ENCODE results near the gene RNF157. TPM values are rescaled to one million over a fixed set of nuclear protein-coding genes. Genes with fewer than 3 reads are reported as not detected.

Gene RNF157
- total RNA-seq, 1 experiment from 2014 or later: 29.3 TPM

DNA sequence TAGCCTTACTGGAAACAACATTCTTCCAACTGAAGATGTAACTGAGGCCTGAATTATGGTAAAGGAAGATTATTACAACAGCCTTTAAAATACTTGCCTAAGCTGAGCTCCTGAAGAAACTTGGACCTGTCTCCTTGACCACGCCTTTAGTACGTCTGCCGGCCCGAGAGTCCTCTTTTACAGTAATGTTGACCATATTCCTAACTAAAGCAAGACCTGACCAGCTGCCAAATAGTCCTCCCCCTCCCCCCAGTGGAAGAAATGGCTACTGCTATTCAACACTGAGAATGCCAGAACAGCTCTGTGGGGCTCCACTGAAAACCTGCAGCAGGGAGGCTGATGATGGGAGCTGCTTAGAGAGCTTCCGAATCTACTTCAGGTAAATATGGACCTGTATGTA, 86.7 kb downstream of the RNF157 start:
- no TSS peak for BruUV-seq (replicated peaks)
- H3K9me3 Mint-ChIP-seq (ENCODE audit: unreplicated experiment): no peaks in the 10 kb centered on the region
- Histone ChIP-seq H3K36me3 (ENCODE audit: control insufficient read depth, insufficient read depth, low read length) (no peaks in the 10 kb centered on the region; the same call in none of the 2 replicates), H3K27me3 (replicated peaks; ENCODE audit: control insufficient read depth, insufficient read depth, low read length) (no peaks in the 10 kb centered on the region), H3K4me3 (ENCODE audit: low read depth, low read length) (no peak overlapping the region), H3K4me1 (no peaks in the 10 kb centered on the region), H3K9me3 (no peaks in the 10 kb centered on the region)
- no peaks in the 10 kb centered on the region for H3K27me3 Mint-ChIP-seq (ENCODE audit: insufficient read depth, unreplicated experiment)
- peak; percentile 63 to 70 for DNase-seq
- TF ChIP-seq, protein P1, sequence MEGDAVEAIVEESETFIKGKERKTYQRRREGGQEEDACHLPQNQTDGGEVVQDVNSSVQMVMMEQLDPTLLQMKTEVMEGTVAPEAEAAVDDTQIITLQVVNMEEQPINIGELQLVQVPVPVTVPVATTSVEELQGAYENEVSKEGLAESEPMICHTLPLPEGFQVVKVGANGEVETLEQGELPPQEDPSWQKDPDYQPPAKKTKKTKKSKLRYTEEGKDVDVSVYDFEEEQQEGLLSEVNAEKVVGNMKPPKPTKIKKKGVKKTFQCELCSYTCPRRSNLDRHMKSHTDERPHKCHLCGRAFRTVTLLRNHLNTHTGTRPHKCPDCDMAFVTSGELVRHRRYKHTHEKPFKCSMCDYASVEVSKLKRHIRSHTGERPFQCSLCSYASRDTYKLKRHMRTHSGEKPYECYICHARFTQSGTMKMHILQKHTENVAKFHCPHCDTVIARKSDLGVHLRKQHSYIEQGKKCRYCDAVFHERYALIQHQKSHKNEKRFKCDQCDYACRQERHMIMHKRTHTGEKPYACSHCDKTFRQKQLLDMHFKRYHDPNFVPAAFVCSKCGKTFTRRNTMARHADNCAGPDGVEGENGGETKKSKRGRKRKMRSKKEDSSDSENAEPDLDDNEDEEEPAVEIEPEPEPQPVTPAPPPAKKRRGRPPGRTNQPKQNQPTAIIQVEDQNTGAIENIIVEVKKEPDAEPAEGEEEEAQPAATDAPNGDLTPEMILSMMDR (IDR thresholded peaks at IDR 0.05; ENCODE audit: insufficient read depth in 1 of 2, low read depth in 1 of 2, low read length in 1 of 2, severe bottlenecking in 1 of 2, unreplicated experiment in 1 of 2): peak; percentile 64 to 66
- H3K27ac Mint-ChIP-seq (ENCODE audit: unreplicated experiment): no peak overlapping the region
- H3K4me3 Mint-ChIP-seq (ENCODE audit: unreplicated experiment): no peak overlapping the region
- ChIA-PET POLR2A (no interaction called here), CTCF (interaction anchor here (0.7 to 1.8 kb wide), 12 partner anchors 16 to 139 kb away, joined by 3 to 13 read pairs (median 4); partner anchors contain the start of gene SRP68)
- no peaks in the 10 kb centered on the region for H3K4me1 Mint-ChIP-seq (ENCODE audit: low read depth, unreplicated experiment)
- intact Hi-C loops (cut with micrococcal nuclease; ENCODE audit: unreplicated experiment): loop anchor here (2.0 kb wide), 1 partner anchor 139 kb away; no protein-coding TSS in a partner anchor
- H3K36me3 Mint-ChIP-seq (ENCODE audit: insufficient read depth, unreplicated experiment): peaks cover 8% of the 10 kb centered on the region

DNA sequence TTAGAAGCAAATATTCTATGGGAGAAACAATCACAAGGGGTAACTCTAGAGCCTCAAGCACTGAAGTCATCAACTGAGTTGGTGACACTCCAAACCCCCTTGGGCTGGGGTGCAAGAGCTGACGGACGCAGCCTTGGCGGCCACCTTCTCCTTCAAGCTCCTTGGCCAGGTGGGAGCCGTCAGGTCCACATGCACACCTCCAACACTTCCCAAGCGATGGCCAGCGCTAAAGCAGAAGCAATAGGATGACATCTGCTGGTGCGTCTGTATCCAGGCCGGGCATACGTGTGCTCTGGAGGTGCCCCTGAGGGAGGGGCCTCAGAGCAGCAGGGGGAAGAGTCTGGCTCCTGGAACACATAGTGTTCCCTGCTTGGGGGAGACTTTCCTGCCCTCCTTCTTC, 87.1 kb downstream of the RNF157 start:
- no peak overlapping the region for H3K4me3 ChIP-seq (ENCODE audit: low read depth, low read length)
- no peaks in the 10 kb centered on the region for H3K4me1 Mint-ChIP-seq (ENCODE audit: low read depth, unreplicated experiment)
- CTCF ChIA-PET: interaction anchor here (0.9 to 1.8 kb wide), 12 partner anchors 10 to 139 kb away, joined by 3 to 13 read pairs (median 4); partner anchors contain the start of gene SRP68
- no peaks in the 10 kb centered on the region for H3K27me3 ChIP-seq (replicated peaks; ENCODE audit: control insufficient read depth, insufficient read depth, low read length)
- H3K4me3 Mint-ChIP-seq (ENCODE audit: unreplicated experiment): no peak overlapping the region
- no peaks in the 10 kb centered on the region for H3K27me3 Mint-ChIP-seq (ENCODE audit: insufficient read depth, unreplicated experiment)
- no peak for DNase-seq
- POLR2A ChIA-PET: interaction anchor here (0.6 kb wide), 1 partner anchor 14 kb away, joined by 3 read pairs; no protein-coding TSS in a partner anchor
- H3K36me3 ChIP-seq (ENCODE audit: control insufficient read depth, insufficient read depth, low read length): no peaks in the 10 kb centered on the region; the same call in none of the 2 replicates
- H3K9me3 ChIP-seq: no peaks in the 10 kb centered on the region
- intact Hi-C loops (cut with micrococcal nuclease; ENCODE audit: unreplicated experiment): loop anchor here (2.0 kb wide), 1 partner anchor 138 kb away; no protein-coding TSS in a partner anchor
- peaks cover 10% of the 10 kb centered on the region for H3K36me3 Mint-ChIP-seq (ENCODE audit: insufficient read depth, unreplicated experiment)
- BruUV-seq (replicated peaks): no TSS peak
- no peak overlapping the region for H3K27ac Mint-ChIP-seq (ENCODE audit: unreplicated experiment)
- TF ChIP-seq, protein P1 (IDR thresholded peaks at IDR 0.05; ENCODE audit: insufficient read depth in 1 of 2, low read depth in 1 of 2, low read length in 1 of 2, severe bottlenecking in 1 of 2, unreplicated experiment in 1 of 2): no peak
- H3K4me1 ChIP-seq: no peaks in the 10 kb centered on the region
- H3K9me3 Mint-ChIP-seq (ENCODE audit: unreplicated experiment): no peaks in the 10 kb centered on the region

DNA sequence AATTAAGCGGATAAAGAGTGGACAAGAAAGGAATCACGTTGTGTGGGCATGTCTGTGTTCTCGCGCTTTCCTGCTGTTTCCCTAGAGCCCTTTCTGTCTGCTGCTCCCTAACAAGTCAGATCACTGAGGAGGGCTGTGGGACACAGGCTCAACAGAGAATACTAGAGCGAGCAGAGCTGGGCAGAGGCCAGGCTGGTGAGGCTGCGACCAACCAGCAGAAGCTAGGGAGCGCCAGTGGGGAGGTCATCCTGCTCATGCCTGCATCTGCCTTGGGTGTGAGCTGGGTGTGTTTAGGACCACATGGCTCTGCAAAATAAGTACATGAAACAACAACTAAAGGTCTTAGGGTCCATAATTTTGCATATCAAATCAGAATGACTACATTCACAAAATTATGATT, 87.7 kb downstream of the RNF157 start:
- no peaks in the 10 kb centered on the region for H3K9me3 Mint-ChIP-seq (ENCODE audit: unreplicated experiment)
- ChIA-PET CTCF (interaction anchor here (0.6 to 1.8 kb wide), 12 partner anchors 10 to 138 kb away, joined by 3 to 13 read pairs (median 4); no protein-coding TSS in a partner anchor), POLR2A (interaction anchor here (0.6 kb wide), 1 partner anchor 14 kb away, joined by 3 read pairs; no protein-coding TSS in a partner anchor)
- Histone ChIP-seq H3K36me3 (ENCODE audit: control insufficient read depth, insufficient read depth, low read length) (no peaks in the 10 kb centered on the region; the same call in none of the 2 replicates), H3K27me3 (replicated peaks; ENCODE audit: control insufficient read depth, insufficient read depth, low read length) (no peaks in the 10 kb centered on the region), H3K9me3 (no peaks in the 10 kb centered on the region), H3K4me3 (ENCODE audit: low read depth, low read length) (no peak overlapping the region), H3K4me1 (no peaks in the 10 kb centered on the region)
- no peak overlapping the region for H3K4me3 Mint-ChIP-seq (ENCODE audit: unreplicated experiment)
- peaks cover 10% of the 10 kb centered on the region for H3K36me3 Mint-ChIP-seq (ENCODE audit: insufficient read depth, unreplicated experiment)
- TF ChIP-seq, protein P1 (IDR thresholded peaks at IDR 0.05; ENCODE audit: insufficient read depth in 1 of 2, low read depth in 1 of 2, low read length in 1 of 2, severe bottlenecking in 1 of 2, unreplicated experiment in 1 of 2): no peak
- DNase-seq: no peak
- intact Hi-C loops (cut with micrococcal nuclease; ENCODE audit: unreplicated experiment): loop anchor here (2.0 kb wide), 1 partner anchor 138 kb away; no protein-coding TSS in a partner anchor
- no TSS peak for BruUV-seq (replicated peaks)
- no peak overlapping the region for H3K27ac Mint-ChIP-seq (ENCODE audit: unreplicated experiment)
- H3K27me3 Mint-ChIP-seq (ENCODE audit: insufficient read depth, unreplicated experiment): no peaks in the 10 kb centered on the region
- H3K4me1 Mint-ChIP-seq (ENCODE audit: low read depth, unreplicated experiment): no peaks in the 10 kb centered on the region

Data from Caco-2 (cell line).